GM23338 (cell line): ENCODE results near the gene THAP8. TPM values are rescaled to one million over a fixed set of nuclear protein-coding genes. Genes with fewer than 3 reads are reported as not detected.

Source experiments
- ATAC-seq: fragments of 200-7000 bp; cut with Tn5 transposase; 3 replicates; pipeline ENCODE4 v1.9.1; 2020
- DNase-seq: peaks from one replicate; pipeline ENCODE4 v3.0.0-alpha.2; 2015; ENCODE audit warnings: low spot score
- H2AFZ ChIP-seq: fragments of 200-600 bp; sonication (generic); 2 replicates; pipeline ENCODE4 v1.8.0; 2016; ENCODE audit warnings: antibody characterized with exemption, mild to moderate bottlenecking, moderate library complexity
- H3F3A ChIP-seq: fragments of 200-600 bp; sonication (generic); replicated peaks from 2 replicates; pipeline ENCODE4 v1.8.0; 2017; ENCODE audit warnings: antibody characterized with exemption, mixed run types, low read depth
- H3K27ac ChIP-seq: fragments of 200-600 bp; sonication (generic); 2 replicates; pipeline ENCODE4 v1.6.1; 2016; ENCODE audit warnings: low read depth
- H3K27me3 ChIP-seq: fragments of 200-600 bp; sonication (generic); 2 replicates; pipeline ENCODE4 v1.8.0; 2016; ENCODE audit warnings: mild to moderate bottlenecking, mixed run types, moderate library complexity; ENCODE audit not compliant: insufficient read depth
- H3K36me3 ChIP-seq: fragments of 200-600 bp; sonication (generic); 2 replicates; pipeline ENCODE4 v1.8.0; 2016; ENCODE audit warnings: mild to moderate bottlenecking; ENCODE audit not compliant: insufficient read depth
- H3K4me1 ChIP-seq: fragments of 200-600 bp; sonication (generic); 2 replicates; pipeline ENCODE4 v1.8.0; 2016; ENCODE audit warnings: mild to moderate bottlenecking, moderate library complexity; ENCODE audit not compliant: insufficient read depth
- H3K4me2 ChIP-seq: fragments of 200-600 bp; sonication (generic); 2 replicates; pipeline ENCODE4 v1.7.1; 2017; ENCODE audit warnings: mixed run types
- H3K4me3 ChIP-seq: fragments of 200-600 bp; sonication (generic); 2 replicates; pipeline ENCODE4 v1.6.1; 2016; ENCODE audit warnings: mixed run types
- H3K79me2 ChIP-seq: fragments of 200-600 bp; sonication (generic); replicated peaks from 2 replicates; pipeline ENCODE4 v1.8.0; 2017; ENCODE audit warnings: mild to moderate bottlenecking; ENCODE audit not compliant: insufficient read depth
- H3K9me2 ChIP-seq: fragments of 200-600 bp; sonication (generic); 2 replicates; pipeline ENCODE4 v1.8.0; 2017; ENCODE audit not compliant: insufficient read depth
- H4K20me1 ChIP-seq: fragments of 200-600 bp; sonication (generic); replicated peaks from 2 replicates; pipeline ENCODE4 v1.8.0; 2017; ENCODE audit warnings: mild to moderate bottlenecking; ENCODE audit not compliant: insufficient read depth
- H3K27ac Mint-ChIP-seq: 2 replicates; pipeline ENCODE4 v1.8.0; 2020; ENCODE audit warnings: inconsistent platforms, mild to moderate bottlenecking, moderate library complexity, mixed read lengths
- H3K27me3 Mint-ChIP-seq: 3 replicates; pipeline ENCODE4 v1.8.0; 2022; ENCODE audit warnings: low read depth, mild to moderate bottlenecking, moderate library complexity, mixed read lengths, inconsistent platforms; ENCODE audit not compliant: insufficient read depth, poor library complexity
- H3K36me3 Mint-ChIP-seq: 3 replicates; pipeline ENCODE4 v1.8.0; 2021; ENCODE audit warnings: low read depth, mild to moderate bottlenecking, inconsistent platforms, moderate library complexity, mixed read lengths
- H3K4me1 Mint-ChIP-seq: 3 replicates; pipeline ENCODE4 v1.8.0; 2020; ENCODE audit warnings: mild to moderate bottlenecking, inconsistent platforms, mixed read lengths
- H3K4me3 Mint-ChIP-seq: 3 replicates; pipeline ENCODE4 v1.8.0; 2021; ENCODE audit warnings: moderate library complexity, mild to moderate bottlenecking, inconsistent platforms, mixed read lengths
- H3K9me3 Mint-ChIP-seq: 3 replicates; pipeline ENCODE4 v1.8.0; 2020; ENCODE audit warnings: moderate library complexity, mild to moderate bottlenecking, inconsistent platforms, mixed read lengths
- CREB1 ChIP-seq: fragments of 250-450 bp; sonication (Bioruptor Pico); IDR thresholded peaks from 2 replicates; pipeline ENCODE4 v1.5.0; 2020; ENCODE audit warnings: low read depth, mild to moderate bottlenecking, moderate library complexity
- CTCF ChIP-seq, 2 experiments: fragments of 200-600 bp in 1 of 2; sonication (generic) in 1 of 2; conservative IDR thresholded peaks; 2 replicates each; pipeline versions ENCODE4 v1.5.1 to v1.6.1; 2016 to 2017; ENCODE audit warnings: antibody characterized with exemption in 2 of 2, low read depth in 2 of 2, mild to moderate bottlenecking in 2 of 2, moderate library complexity in 1 of 2
- ETS1 ChIP-seq: IDR thresholded peaks from 2 replicates; pipeline ENCODE4 v1.6.1; 2016; ENCODE audit warnings: antibody characterized with exemption
- EZH2 ChIP-seq: fragments of 200-600 bp; sonication (generic); IDR thresholded peaks from one replicate; pipeline ENCODE4 v1.8.0; 2017; ENCODE audit warnings: antibody characterized with exemption, mild to moderate bottlenecking, low read depth; ENCODE audit not compliant: unreplicated experiment
- EZH2phosphoT487 ChIP-seq: fragments of 200-600 bp; sonication (generic); IDR thresholded peaks from one replicate; pipeline ENCODE4 v1.8.1; 2018; ENCODE audit warnings: antibody characterized with exemption; ENCODE audit not compliant: unreplicated experiment
- JUNB ChIP-seq: IDR thresholded peaks from one replicate; pipeline ENCODE4 v1.6.1; 2016; ENCODE audit warnings: antibody characterized with exemption; ENCODE audit not compliant: unreplicated experiment
- NANOG ChIP-seq: IDR thresholded peaks from 2 replicates; pipeline ENCODE4 v1.6.1; 2016; ENCODE audit warnings: antibody characterized with exemption, borderline replicate concordance
- POLR2AphosphoS5 ChIP-seq: IDR thresholded peaks from 2 replicates; pipeline ENCODE4 v1.6.1; 2016; ENCODE audit warnings: antibody characterized with exemption, low read depth
- REST ChIP-seq: IDR thresholded peaks from one replicate; pipeline ENCODE4 v1.6.1; 2018; ENCODE audit warnings: antibody characterized with exemption; ENCODE audit not compliant: unreplicated experiment
- ZNF331 ChIP-seq: fragments of 250-450 bp; sonication (Bioruptor Pico); IDR thresholded peaks from 2 replicates; pipeline ENCODE4 v1.5.0; 2020; ENCODE audit warnings: low read depth, mild to moderate bottlenecking, moderate library complexity
- polyA plus RNA-seq: library from polyadenylated mRNA; unstranded; fragments of >200 nt; fragmentation: Nextera tagmentation; extraction: Ambion mirVana; gene quantifications from 2 replicates; pipeline ENCODE4 v1.2.1, GENCODE V29; 2016
- total RNA-seq: library from RNA; depleted of rRNA; stranded (reverse); fragments of >200 nt; shearing (Covaris generic); gene quantifications from 2 replicates; pipeline ENCODE4 v1.2.3, GENCODE V29; 2014

Gene THAP8
- total and polyA plus RNA-seq, 2 experiments from 2014 or later: 12.7 to 13.7 TPM

- TF ChIP-seq REST: no peak
- no peak for TF ChIP-seq EZH2
- TF ChIP-seq ZNF331 (CRISPR knock-in tag): no peak
- TF ChIP-seq CTCF (conservative IDR thresholded peaks at IDR 0.05; ENCODE audit: low read depth in 2 of 2): no peak
- TF ChIP-seq ETS1: no peak
These were observed 67.2 kb downstream of the THAP8 start (continued) for GRCh38 chr19:35986664-35987570.

- peaks cover 26% of the 10 kb centered on the region for H3K27me3 Mint-ChIP-seq
- Histone ChIP-seq H3K27me3 (peaks cover 10% of the 10 kb centered on the region), H3K36me3 (no peaks in the 10 kb centered on the region), H3K4me3 (no peak overlapping the region), H3K4me1 (no peaks in the 10 kb centered on the region), H3K27ac (no peak overlapping the region), H3F3A (no peaks in the 10 kb centered on the region), H3K9me2 (no peaks in the 10 kb centered on the region), H2AFZ (peak overlapping the region; percentile 95; the same call in 1 of the 2 replicates), H4K20me1 (no peaks in the 10 kb centered on the region), H3K4me2 (no peak overlapping the region), H3K79me2 (no peaks in the 10 kb centered on the region)
- no peaks in the 10 kb centered on the region for H3K36me3 Mint-ChIP-seq
- no peak overlapping the region; the same call in 2 of the 3 replicates for H3K4me3 Mint-ChIP-seq
- H3K9me3 Mint-ChIP-seq: no peaks in the 10 kb centered on the region; the same call in 2 of the 3 replicates
- no peak overlapping the region for H3K27ac Mint-ChIP-seq
- ATAC-seq: no peak
- H3K4me1 Mint-ChIP-seq: no peaks in the 10 kb centered on the region; the same call in 2 of the 3 replicates
- no peak for DNase-seq
- TF ChIP-seq EZH2phosphoT487 (no peak), ETS1 (no peak), EZH2 (no peak), NANOG (no peak), CTCF (conservative IDR thresholded peaks at IDR 0.05; ENCODE audit: low read depth in 2 of 2) (no peak), REST (no peak), CREB1 (no peak), POLR2AphosphoS5 (no peak), JUNB (no peak)
These were observed 68.0 kb downstream of the THAP8 start for GRCh38 chr19:35986111-35986510.
